ENCODE measurements around the gene LHX6. TPM values are rescaled to one million over a fixed set of nuclear protein-coding genes. Genes with fewer than 3 reads are reported as not detected.

The LHX6 gene
- total RNA-seq, 2 experiments from 2014 or later = 0.07 to 0.22 TPM

- no peak for ATAC-seq
- intact Hi-C loops (cut with micrococcal nuclease) = no loop called here
- H3K9me3 Mint-ChIP-seq = no peaks in the 10 kb centered on the region
- no peak overlapping the region for H3K4me3 Mint-ChIP-seq
- TF ChIP-seq CTCF (IDR thresholded peaks at IDR 0.05) = no peak
- ChIA-PET CTCF (no interaction called here), POLR2A (no interaction called here)
- H3K4me1 Mint-ChIP-seq (ENCODE audit: low read depth) = peaks cover 2% of the 10 kb centered on the region
- peaks cover 25% of the 10 kb centered on the region for H3K27me3 Mint-ChIP-seq
- DNase-seq = no peak
- no peak overlapping the region for H3K27ac Mint-ChIP-seq
- H3K36me3 Mint-ChIP-seq (ENCODE audit: low read depth) = no peaks in the 10 kb centered on the region
Observed at GRCh38 chr9:122229485-122229837, 704 bp upstream of the LHX6 start.

DNA sequence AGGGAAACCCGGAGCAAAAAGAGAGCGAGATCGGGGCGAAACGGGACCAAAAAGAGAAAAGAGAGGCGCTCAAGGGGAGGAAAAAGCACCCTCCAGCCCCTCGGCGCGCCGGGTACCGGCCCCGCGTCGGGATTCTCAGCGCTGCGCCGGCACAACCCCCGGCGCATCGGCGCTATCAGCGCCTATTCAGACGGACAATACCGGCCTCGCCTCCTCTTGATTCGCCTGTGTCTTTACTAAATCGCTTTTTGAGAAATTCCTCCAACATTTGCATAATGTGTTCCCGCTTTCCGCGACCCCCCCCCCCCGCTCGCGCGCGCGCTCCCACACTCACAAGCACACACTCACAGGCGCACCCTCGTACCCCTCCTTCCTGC, 578 bp downstream of the LHX6 start:
- Mint-ChIP-seq H3K4me1 (ENCODE audit: low read depth) (peaks cover 2% of the 10 kb centered on the region), H3K27me3 (peaks cover 29% of the 10 kb centered on the region), H3K36me3 (ENCODE audit: low read depth) (no peaks in the 10 kb centered on the region), H3K9me3 (no peaks in the 10 kb centered on the region), H3K27ac (no peak overlapping the region), H3K4me3 (peak overlapping the region; percentile 19)
- ChIA-PET CTCF (no interaction called here), POLR2A (no interaction called here)
- no peak for TF ChIP-seq CTCF (IDR thresholded peaks at IDR 0.05)
- no peak for ATAC-seq
- intact Hi-C loops (cut with micrococcal nuclease) = no loop called here
- DNase-seq = no peak

GRCh38 chr9:122227575-122227900, 1.2 kb downstream of the LHX6 start:
- H3K36me3 Mint-ChIP-seq (ENCODE audit: low read depth) = no peaks in the 10 kb centered on the region
- no peak overlapping the region for H3K27ac Mint-ChIP-seq
- no peaks in the 10 kb centered on the region for H3K9me3 Mint-ChIP-seq
- ATAC-seq = no peak
- H3K4me1 Mint-ChIP-seq (ENCODE audit: low read depth) = peaks cover 2% of the 10 kb centered on the region
- H3K27me3 Mint-ChIP-seq = peaks cover 35% of the 10 kb centered on the region
- DNase-seq = no peak
- intact Hi-C loops (cut with micrococcal nuclease) = no loop called here
- no peak overlapping the region for H3K4me3 Mint-ChIP-seq
- TF ChIP-seq CTCF (IDR thresholded peaks at IDR 0.05) = no peak
- ChIA-PET POLR2A (no interaction called here), CTCF (no interaction called here)

DNA sequence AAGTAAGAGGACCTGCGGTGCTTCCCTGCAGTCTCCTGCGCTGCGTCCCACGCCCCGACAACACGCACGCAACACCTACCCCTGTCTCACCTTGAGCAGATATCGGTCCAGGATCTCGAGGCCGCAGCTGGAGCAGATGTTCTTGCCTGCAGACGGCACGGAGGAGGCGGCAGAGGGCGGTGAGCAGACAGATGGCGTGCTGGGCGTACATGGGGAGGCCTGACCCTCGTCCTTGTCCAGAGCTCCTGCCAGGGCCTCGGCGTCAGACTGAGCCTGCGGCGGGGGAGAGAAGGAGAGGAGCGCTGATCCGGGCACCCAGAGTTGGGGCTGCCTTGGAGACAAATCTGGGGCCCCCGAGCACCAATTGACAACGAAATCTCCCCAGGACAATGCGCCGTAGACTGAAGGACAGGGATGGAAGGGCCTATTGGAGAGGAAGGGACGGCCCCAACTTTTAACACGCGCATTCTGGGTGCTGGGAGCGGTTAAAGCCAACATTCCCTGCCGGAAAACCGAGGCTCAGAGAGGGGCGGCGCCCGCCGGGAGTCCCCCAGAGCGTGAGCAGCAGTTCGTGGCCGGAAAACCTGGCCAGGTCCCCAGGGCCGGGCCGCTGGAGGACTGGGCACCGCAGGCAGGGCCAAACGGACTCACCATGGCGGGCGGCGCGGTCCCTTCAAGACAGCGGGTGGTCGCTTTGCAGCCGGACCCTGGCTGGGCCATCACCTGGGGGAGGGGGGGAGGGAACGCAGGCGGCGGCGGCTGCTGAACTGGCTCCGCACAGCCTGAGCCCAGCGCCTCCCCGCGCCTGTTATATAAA, 1.8 kb downstream of the LHX6 start:
- ATAC-seq = no peak
- H3K36me3 Mint-ChIP-seq (ENCODE audit: low read depth) = no peaks in the 10 kb centered on the region
- peaks cover 40% of the 10 kb centered on the region for H3K27me3 Mint-ChIP-seq
- no peaks in the 10 kb centered on the region for H3K9me3 Mint-ChIP-seq
- no peak overlapping the region for H3K4me3 Mint-ChIP-seq
- H3K27ac Mint-ChIP-seq = no peak overlapping the region
- ChIA-PET POLR2A (interaction anchor here (1.4 kb wide), 1 partner anchor 10 kb away, joined by 4 read pairs; no protein-coding TSS in a partner anchor), CTCF (no interaction called here)
- H3K4me1 Mint-ChIP-seq (ENCODE audit: low read depth) = peaks cover 2% of the 10 kb centered on the region
- intact Hi-C loops (cut with micrococcal nuclease) = no loop called here
- no peak for TF ChIP-seq CTCF (IDR thresholded peaks at IDR 0.05)
- no peak for DNase-seq

DNA sequence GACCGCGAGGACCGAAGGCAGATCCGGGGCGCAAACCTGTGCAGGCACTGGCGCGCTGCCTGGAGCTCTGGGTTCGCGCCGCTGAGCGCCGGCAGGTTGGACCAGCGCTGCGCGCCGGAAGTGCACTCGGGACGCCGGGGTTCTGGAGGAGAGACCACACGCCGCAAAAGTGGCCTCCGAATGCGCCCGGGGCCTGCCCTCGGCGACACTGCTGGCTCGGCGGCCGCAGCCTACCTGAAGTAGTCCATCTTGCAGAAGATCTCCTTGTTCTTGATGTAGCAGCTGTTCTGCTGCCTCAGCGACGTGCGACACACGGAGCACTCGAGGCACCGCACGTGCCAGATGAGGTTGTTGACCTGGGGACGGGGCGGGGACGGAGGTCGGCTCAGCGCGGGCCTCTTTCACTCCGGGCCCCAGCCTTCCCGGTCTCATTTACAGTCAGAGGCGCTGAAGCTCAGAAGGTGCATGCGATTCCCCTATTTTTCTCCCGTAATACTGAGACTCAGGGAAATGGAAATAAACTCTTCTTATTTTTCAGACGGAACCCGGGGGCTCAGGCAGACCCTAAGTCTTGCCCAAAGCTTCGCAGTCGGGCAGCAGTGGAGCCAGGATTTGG, 2.5 kb downstream of the LHX6 start:
- H3K9me3 Mint-ChIP-seq = no peaks in the 10 kb centered on the region
- ATAC-seq = no peak
- no peak for DNase-seq
- H3K4me1 Mint-ChIP-seq (ENCODE audit: low read depth) = peaks cover 2% of the 10 kb centered on the region
- intact Hi-C loops (cut with micrococcal nuclease) = no loop called here
- H3K27me3 Mint-ChIP-seq = peaks cover 43% of the 10 kb centered on the region
- CTCF ChIA-PET = no interaction called here
- H3K36me3 Mint-ChIP-seq (ENCODE audit: low read depth) = no peaks in the 10 kb centered on the region
- no peak overlapping the region for H3K27ac Mint-ChIP-seq
- no peak for TF ChIP-seq CTCF (IDR thresholded peaks at IDR 0.05)
- POLR2A ChIA-PET = interaction anchor here (0.5 to 1.4 kb wide), 2 partner anchors 10 to 716 kb away, joined by 3 to 4 read pairs; no protein-coding TSS in a partner anchor
- H3K4me3 Mint-ChIP-seq = no peak overlapping the region

Measured in activated CD8-positive, alpha-beta T cell treated with anti-CD3 and anti-CD28 coated beads for 36 hours (primary cell).